Breast epithelium (tissue), 3 donors: ENCODE data around the gene ABCA6.

Experiments used
- POLR2AphosphoS5 ChIP-seq, 3 donors: sonication (generic); formaldehyde crosslinking; IDR thresholded peaks; one replicate each; pipeline ENCODE4 v1.6.1; 2017; ENCODE audit warnings: antibody characterized with exemption in 3 of 3
- TF ChIP-seq, protein P1 (sequence below), 3 donors: fragments of 450-650 bp; IDR thresholded peaks; one replicate each; pipeline ENCODE4 v1.5.1; 2016 to 2017; ENCODE audit warnings: antibody characterized with exemption in 3 of 3, mild to moderate bottlenecking in 3 of 3, moderate library complexity in 3 of 3

- no peak for TF ChIP-seq POLR2AphosphoS5 (IDR thresholded peaks at IDR 0.05)
- TF ChIP-seq, protein P1, sequence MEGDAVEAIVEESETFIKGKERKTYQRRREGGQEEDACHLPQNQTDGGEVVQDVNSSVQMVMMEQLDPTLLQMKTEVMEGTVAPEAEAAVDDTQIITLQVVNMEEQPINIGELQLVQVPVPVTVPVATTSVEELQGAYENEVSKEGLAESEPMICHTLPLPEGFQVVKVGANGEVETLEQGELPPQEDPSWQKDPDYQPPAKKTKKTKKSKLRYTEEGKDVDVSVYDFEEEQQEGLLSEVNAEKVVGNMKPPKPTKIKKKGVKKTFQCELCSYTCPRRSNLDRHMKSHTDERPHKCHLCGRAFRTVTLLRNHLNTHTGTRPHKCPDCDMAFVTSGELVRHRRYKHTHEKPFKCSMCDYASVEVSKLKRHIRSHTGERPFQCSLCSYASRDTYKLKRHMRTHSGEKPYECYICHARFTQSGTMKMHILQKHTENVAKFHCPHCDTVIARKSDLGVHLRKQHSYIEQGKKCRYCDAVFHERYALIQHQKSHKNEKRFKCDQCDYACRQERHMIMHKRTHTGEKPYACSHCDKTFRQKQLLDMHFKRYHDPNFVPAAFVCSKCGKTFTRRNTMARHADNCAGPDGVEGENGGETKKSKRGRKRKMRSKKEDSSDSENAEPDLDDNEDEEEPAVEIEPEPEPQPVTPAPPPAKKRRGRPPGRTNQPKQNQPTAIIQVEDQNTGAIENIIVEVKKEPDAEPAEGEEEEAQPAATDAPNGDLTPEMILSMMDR (IDR thresholded peaks at IDR 0.05), result no peak
Observed at GRCh38 chr17:69069226-69069750, 72.4 kb downstream of the ABCA6 start.
